ENCODE measurements around the gene PTPN14. TPM values are rescaled to one million over a fixed set of nuclear protein-coding genes. Genes with fewer than 3 reads are reported as not detected.

Gene PTPN14
- total RNA-seq, 1 experiment from 2014 or later, result 37.5 TPM

DNA sequence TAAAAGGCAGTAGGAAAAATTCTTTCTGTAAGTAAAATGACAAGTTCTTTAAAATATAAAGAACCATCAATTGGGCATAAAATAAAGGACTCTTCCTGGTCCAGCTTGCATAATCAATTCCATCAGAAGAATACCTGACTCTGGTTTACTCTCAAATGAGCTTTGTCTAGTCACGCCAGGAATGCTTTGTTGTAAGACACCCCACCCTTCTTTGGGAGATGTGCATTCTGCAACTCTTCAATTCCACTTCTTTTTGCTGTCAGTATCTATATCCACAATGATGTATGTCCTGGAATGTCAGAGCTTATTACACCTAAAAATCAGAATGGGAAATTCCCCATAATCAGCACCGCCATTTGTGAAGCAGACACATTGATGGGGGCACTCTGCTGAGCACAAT lies 76.1 kb downstream of the PTPN14 start:
- DNase-seq (ENCODE audit: low read depth, low spot score) (no peak), ATAC-seq (no peak)
- Histone ChIP-seq H3K27ac (ENCODE audit: low read depth, low read length) (peak overlapping the region; percentile 88), H3K36me3 (ENCODE audit: control insufficient read depth in 1 of 2, insufficient read depth in 2 of 2, low read length in 2 of 2) (no peaks in the 10 kb centered on the region), H3K9me2 (ENCODE audit: insufficient read depth) (no peaks in the 10 kb centered on the region), H3K9me3 (ENCODE audit: control insufficient read depth in 1 of 2, insufficient read depth in 1 of 2, low read depth in 1 of 2, low read length in 2 of 2) (no peaks in the 10 kb centered on the region), H3K4me3 (replicated peaks in 1 of 2; ENCODE audit: low read depth in 1 of 2, low read length in 2 of 2) (no peak overlapping the region), H3K9ac (ENCODE audit: low read length) (no peak overlapping the region), H3K79me2 (ENCODE audit: insufficient read depth, low read length) (peaks cover 75% of the 10 kb centered on the region), H3K4me2 (ENCODE audit: low read length) (peak overlapping the region; percentile 68), H3K27me3 (ENCODE audit: insufficient read depth, low read length) (no peaks in the 10 kb centered on the region), H3K4me1 (ENCODE audit: control insufficient read depth in 1 of 2, insufficient read depth in 2 of 2, low read length in 2 of 2) (peaks cover 58 to 62% of the 10 kb centered on the region in 2 experiments), H4K20me1 (ENCODE audit: insufficient read depth) (peaks cover 6% of the 10 kb centered on the region; the same call in 1 of the 2 replicates), H2AFZ (ENCODE audit: low read depth, low read length, poor library complexity, severe bottlenecking) (no peak overlapping the region)
- TF ChIP-seq EGR1 (IDR thresholded peaks at IDR 0.05; ENCODE audit: low read depth) (no peak), CBX3 (IDR thresholded peaks at IDR 0.05; ENCODE audit: low read depth) (no peak), JUND (IDR thresholded peaks at IDR 0.05) (no peak), POLR2AphosphoS5 (IDR thresholded peaks at IDR 0.05; ENCODE audit: low read depth, low read length) (no peak), FOSL1 (IDR thresholded peaks at IDR 0.05; ENCODE audit: low read depth) (no peak), ZFX (IDR thresholded peaks at IDR 0.05) (no peak), MAX (IDR thresholded peaks at IDR 0.05) (0 out of 2 replicates have a peak, but pooled peaks have one; percentile 6)
- intact Hi-C loops (cut with micrococcal nuclease), result no loop called here
- POLR2A ChIA-PET, result no interaction called here
- RAD21 ChIA-PET (ENCODE audit: low non-redundant PET in 1 of 2, low total read pairs in 2 of 2, uncharacterized antibody in 2 of 2, unreplicated experiment in 2 of 2), result no interaction called here
- CTCF ChIA-PET, result interaction anchor here (1.1 to 1.5 kb wide), 2 partner anchors 27 to 143 kb away, joined by 3 to 4 read pairs; no protein-coding TSS in a partner anchor
- BruUV-seq (replicated peaks), result no TSS peak

DNA sequence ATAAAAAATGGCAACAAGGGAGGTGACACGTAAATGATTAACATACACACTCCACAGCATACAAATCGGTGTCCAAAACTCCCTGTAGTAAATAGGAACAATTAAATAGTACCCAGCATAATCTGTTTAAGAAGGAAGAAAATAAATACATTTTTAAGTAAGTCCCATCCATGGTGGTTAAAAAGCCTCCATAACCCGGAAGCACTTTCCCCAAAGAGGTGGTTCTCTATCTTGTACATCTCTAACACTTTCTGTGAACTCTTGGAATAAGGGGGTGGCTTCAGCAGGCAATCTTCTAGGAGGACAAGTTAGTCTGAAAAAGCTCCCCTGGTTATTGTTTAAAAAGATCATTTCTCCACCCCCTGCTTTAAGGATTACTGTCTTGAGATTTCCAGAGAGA lies 76.9 kb downstream of the PTPN14 start:
- Histone ChIP-seq H3K79me2 (ENCODE audit: insufficient read depth, low read length) (peaks cover 78% of the 10 kb centered on the region), H4K20me1 (ENCODE audit: insufficient read depth) (peaks cover 6% of the 10 kb centered on the region; the same call in 1 of the 2 replicates), H3K27ac (ENCODE audit: low read depth, low read length) (no peak overlapping the region), H3K4me3 (replicated peaks in 1 of 2; ENCODE audit: low read depth in 1 of 2, low read length in 2 of 2) (no peak overlapping the region), H3K36me3 (ENCODE audit: control insufficient read depth in 1 of 2, insufficient read depth in 2 of 2, low read length in 2 of 2) (no peaks in the 10 kb centered on the region), H3K27me3 (ENCODE audit: insufficient read depth, low read length) (no peaks in the 10 kb centered on the region), H2AFZ (ENCODE audit: low read depth, low read length, poor library complexity, severe bottlenecking) (no peak overlapping the region), H3K4me1 (ENCODE audit: control insufficient read depth in 1 of 2, insufficient read depth in 2 of 2, low read length in 2 of 2) (peaks cover 59 to 69% of the 10 kb centered on the region in 2 experiments), H3K9me2 (ENCODE audit: insufficient read depth) (no peaks in the 10 kb centered on the region), H3K9ac (ENCODE audit: low read length) (no peak overlapping the region), H3K4me2 (ENCODE audit: low read length) (no peak overlapping the region), H3K9me3 (ENCODE audit: control insufficient read depth in 1 of 2, insufficient read depth in 1 of 2, low read depth in 1 of 2, low read length in 2 of 2) (no peaks in the 10 kb centered on the region)
- POLR2A ChIA-PET, result no interaction called here
- RAD21 ChIA-PET (ENCODE audit: low non-redundant PET in 1 of 2, low total read pairs in 2 of 2, uncharacterized antibody in 2 of 2, unreplicated experiment in 2 of 2), result no interaction called here
- ATAC-seq (no peak), DNase-seq (ENCODE audit: low read depth, low spot score) (no peak)
- intact Hi-C loops (cut with micrococcal nuclease), result no loop called here
- TF ChIP-seq ZBTB33 (IDR thresholded peaks at IDR 0.05; ENCODE audit: extremely low read depth, insufficient replicate concordance, low read length) (no peak), YY1 (IDR thresholded peaks at IDR 0.05; ENCODE audit: extremely low read depth, insufficient replicate concordance, low read depth, low read length) (no peak), EZH2phosphoT487 (IDR thresholded peaks at IDR 0.05; ENCODE audit: borderline replicate concordance) (no peak), MAX (IDR thresholded peaks at IDR 0.05) (no peak), CBX3 (IDR thresholded peaks at IDR 0.05; ENCODE audit: low read depth) (no peak), SRF (IDR thresholded peaks at IDR 0.05; ENCODE audit: low read depth) (no peak), POLR2A (IDR thresholded peaks at IDR 0.05; ENCODE audit: borderline replicate concordance, extremely low read depth, insufficient read depth, insufficient read length) (no peak), ZFX (IDR thresholded peaks at IDR 0.05) (no peak), FOSL1 (IDR thresholded peaks at IDR 0.05; ENCODE audit: low read depth) (no peak), JUND (IDR thresholded peaks at IDR 0.05) (no peak)
- TF ChIP-seq, protein P1, sequence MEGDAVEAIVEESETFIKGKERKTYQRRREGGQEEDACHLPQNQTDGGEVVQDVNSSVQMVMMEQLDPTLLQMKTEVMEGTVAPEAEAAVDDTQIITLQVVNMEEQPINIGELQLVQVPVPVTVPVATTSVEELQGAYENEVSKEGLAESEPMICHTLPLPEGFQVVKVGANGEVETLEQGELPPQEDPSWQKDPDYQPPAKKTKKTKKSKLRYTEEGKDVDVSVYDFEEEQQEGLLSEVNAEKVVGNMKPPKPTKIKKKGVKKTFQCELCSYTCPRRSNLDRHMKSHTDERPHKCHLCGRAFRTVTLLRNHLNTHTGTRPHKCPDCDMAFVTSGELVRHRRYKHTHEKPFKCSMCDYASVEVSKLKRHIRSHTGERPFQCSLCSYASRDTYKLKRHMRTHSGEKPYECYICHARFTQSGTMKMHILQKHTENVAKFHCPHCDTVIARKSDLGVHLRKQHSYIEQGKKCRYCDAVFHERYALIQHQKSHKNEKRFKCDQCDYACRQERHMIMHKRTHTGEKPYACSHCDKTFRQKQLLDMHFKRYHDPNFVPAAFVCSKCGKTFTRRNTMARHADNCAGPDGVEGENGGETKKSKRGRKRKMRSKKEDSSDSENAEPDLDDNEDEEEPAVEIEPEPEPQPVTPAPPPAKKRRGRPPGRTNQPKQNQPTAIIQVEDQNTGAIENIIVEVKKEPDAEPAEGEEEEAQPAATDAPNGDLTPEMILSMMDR (IDR thresholded peaks at IDR 0.05 in 2 of 3, conservative IDR thresholded peaks at IDR 0.05 in 1 of 3; ENCODE audit: borderline replicate concordance in 1 of 3, insufficient read depth in 1 of 3, low read depth in 2 of 3, low read length in 2 of 3), result no peak
- CTCF ChIA-PET, result no interaction called here
- BruUV-seq (replicated peaks), result no TSS peak
